Right ventricle myocardium superior (tissue), 1 donor: ENCODE data around the gene NUTM2G. TPM values are rescaled to one million over a fixed set of nuclear protein-coding genes. Genes with fewer than 3 reads are reported as not detected.
"Not testable (repeated sequence)": the region's sequence is repeated elsewhere in the genome, so short reads cannot be mapped to it uniquely, and the experiment has no call there.

Source experiments
- ATAC-seq: fragments of 200-7000 bp; cut with Tn5 transposase; one replicate; pipeline ENCODE4 v1.9.1; 2020; ENCODE audit warnings: mild to moderate bottlenecking; ENCODE audit not compliant: poor library complexity
- DNase-seq: peaks from one replicate; pipeline ENCODE4 v3.0.0-alpha.2; 2020
- intact Hi-C: fragments of 100-400 bp; cut with DNase I; formaldehyde crosslinking; loops from one replicate; pipeline ENCODE4 v1.11.2; 2022
- total RNA-seq: library from RNA; stranded (reverse); fragmentation: NEBNext Ultra II Directional; extraction: Animal tissue kit (Norgen Biotek cat#: 25700); gene quantifications from one replicate; pipeline ENCODE4 v1.2.1, GENCODE V29; 2021
- donor health status: DM: no; HTN: yes; CAD: no; lungs with severe emphysema.

NUTM2G gene
- total RNA-seq, 1 donor from 2014 or later = not detected

- DNase-seq, intact Hi-C loops, ATAC-seq: not testable (repeated sequence)
These were observed 10.5 kb downstream of the NUTM2G start for GRCh38 chr9:96938957-96939665.

- intact Hi-C loops, DNase-seq, ATAC-seq: not testable (repeated sequence)
These were observed 12.3 kb downstream of the NUTM2G start for GRCh38 chr9:96940982-96941381.

- ATAC-seq, intact Hi-C loops: not testable (repeated sequence)
These were observed 13.0 kb downstream of the NUTM2G start for GRCh38 chr9:96941628-96942027.

GRCh38 chr9:96942181-96942580 lies 13.5 kb downstream of the NUTM2G start:
- intact Hi-C loops = not testable (repeated sequence)

More at GRCh38 chr9:96941628-96942027, 13.0 kb downstream of the NUTM2G start:
- DNase-seq = not testable (repeated sequence)

GRCh38 chr9:96949346-96949745 lies 20.7 kb downstream of the NUTM2G start:
- intact Hi-C loops, ATAC-seq, DNase-seq: not testable (repeated sequence)

More at GRCh38 chr9:96942181-96942580, 13.5 kb downstream of the NUTM2G start:
- not testable (repeated sequence) for DNase-seq, ATAC-seq

- ATAC-seq, DNase-seq, intact Hi-C loops: not testable (repeated sequence)
These were observed 21.9 kb downstream of the NUTM2G start for GRCh38 chr9:96950539-96950938.

GRCh38 chr9:96967591-96967990 lies 38.9 kb downstream of the NUTM2G start:
- ATAC-seq, intact Hi-C loops, DNase-seq: not testable (repeated sequence)

- ATAC-seq, DNase-seq, intact Hi-C loops: not testable (repeated sequence)
These were observed 43.9 kb downstream of the NUTM2G start for GRCh38 chr9:96972552-96972951.

- intact Hi-C loops, DNase-seq, ATAC-seq: not testable (repeated sequence)
These were observed 45.4 kb downstream of the NUTM2G start for GRCh38 chr9:96974037-96974436.

- peak; percentile 59 for ATAC-seq
- DNase-seq, intact Hi-C loops: not testable (repeated sequence)
These were observed 55.0 kb downstream of the NUTM2G start for GRCh38 chr9:96983496-96984122.

GRCh38 chr9:96984139-96984538 lies 55.5 kb downstream of the NUTM2G start:
- peak; percentile 76 for ATAC-seq
- intact Hi-C loops, DNase-seq: not testable (repeated sequence)

GRCh38 chr9:96984887-96985286 lies 56.2 kb downstream of the NUTM2G start:
- DNase-seq, ATAC-seq, intact Hi-C loops: not testable (repeated sequence)

Other genes starting within 250 kb of the NUTM2G start
- gene ZNF510, start 150.8 kb upstream of the NUTM2G start, total RNA-seq = 7.4 TPM
- gene ZNF782, start 74.3 kb upstream of the NUTM2G start, total RNA-seq = 3.6 TPM
- not detected for gene CTSV, start 110.3 kb downstream of the NUTM2G start, total RNA-seq